Measurements from ENCODE around the gene AHCYL1. TPM values are rescaled to one million over a fixed set of nuclear protein-coding genes. Genes with fewer than 3 reads are reported as not detected.

Gene AHCYL1
- total RNA-seq, 4 donors from 2014 or later: 49.7 to 60.3 (median 53.0) TPM

DNA sequence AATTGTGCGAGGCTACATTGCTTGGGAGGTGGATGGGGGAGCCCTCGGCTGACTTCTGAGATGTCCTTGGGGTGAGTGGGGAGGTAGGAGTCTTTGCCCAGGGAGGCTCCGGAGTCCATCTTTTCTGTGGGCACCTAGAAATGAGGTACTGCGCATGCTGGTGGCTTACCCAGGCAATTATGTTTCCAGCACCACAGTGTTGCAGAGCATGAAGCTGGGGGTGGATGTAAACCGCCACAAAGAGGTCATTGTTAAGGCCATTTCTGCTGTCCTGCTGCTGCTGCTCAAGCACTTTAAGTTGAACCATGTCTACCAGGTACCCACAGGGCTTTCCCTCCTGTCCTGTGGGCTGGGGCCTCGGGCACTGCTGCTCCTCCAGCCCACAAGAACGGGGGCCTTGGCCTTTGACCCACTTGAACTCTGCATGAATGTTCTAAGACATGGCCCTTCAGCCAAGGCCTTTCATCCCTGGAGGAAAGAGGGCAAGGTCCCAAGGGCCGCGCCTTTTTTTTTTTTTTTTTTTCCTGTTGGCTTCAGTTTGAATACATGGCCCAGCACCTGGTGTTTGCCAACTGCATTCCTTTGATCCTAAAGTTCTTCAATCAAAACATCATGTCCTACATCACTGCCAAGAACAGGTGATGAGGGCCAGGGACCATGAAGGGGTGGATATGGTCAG lies 64.5 kb downstream of the AHCYL1 start:
- TF ChIP-seq CTCF (IDR thresholded peaks at IDR 0.05) (no peak), POLR2A (IDR thresholded peaks at IDR 0.05) (no peak)
- Histone ChIP-seq H3K27me3 (no peaks in the 10 kb centered on the region), H3K4me1 (peaks cover 0 to 23% (median 14%) of the 10 kb centered on the region in 3 donors), H3K36me3 (peaks cover 35 to 100% (median 70%) of the 10 kb centered on the region in 3 donors), H3K27ac (no peak overlapping the region), H3K4me3 (no peak overlapping the region), H3K9me3 (no peaks in the 10 kb centered on the region)
- intact Hi-C loops (cut with DNase I): no loop called here
- WGBS, 2 donors: 64 to 71% methylated on average over 9 of the region's 9 CpGs
- DNase-seq: no peak

GRCh38 chr1:110049801-110050601 lies 65.4 kb downstream of the AHCYL1 start:
- Histone ChIP-seq H3K27ac (peak overlapping the region in 1 of 4 donors; percentile 14), H3K27me3 (no peaks in the 10 kb centered on the region), H3K4me1 (peaks cover 0 to 23% (median 14%) of the 10 kb centered on the region in 3 donors), H3K9me3 (no peaks in the 10 kb centered on the region), H3K36me3 (peaks cover 38 to 100% (median 73%) of the 10 kb centered on the region in 3 donors), H3K4me3 (no peak overlapping the region)
- TF ChIP-seq CTCF (IDR thresholded peaks at IDR 0.05) (no peak), POLR2A (IDR thresholded peaks at IDR 0.05) (no peak)
- no peak for DNase-seq
- 45 to 59% methylated on average over 2 to 4 of the region's 11 CpGs for WGBS, 2 donors
- intact Hi-C loops (cut with DNase I): loop anchor here (5.0 kb wide), 1 partner anchor 57 kb away; no protein-coding TSS in a partner anchor

DNA sequence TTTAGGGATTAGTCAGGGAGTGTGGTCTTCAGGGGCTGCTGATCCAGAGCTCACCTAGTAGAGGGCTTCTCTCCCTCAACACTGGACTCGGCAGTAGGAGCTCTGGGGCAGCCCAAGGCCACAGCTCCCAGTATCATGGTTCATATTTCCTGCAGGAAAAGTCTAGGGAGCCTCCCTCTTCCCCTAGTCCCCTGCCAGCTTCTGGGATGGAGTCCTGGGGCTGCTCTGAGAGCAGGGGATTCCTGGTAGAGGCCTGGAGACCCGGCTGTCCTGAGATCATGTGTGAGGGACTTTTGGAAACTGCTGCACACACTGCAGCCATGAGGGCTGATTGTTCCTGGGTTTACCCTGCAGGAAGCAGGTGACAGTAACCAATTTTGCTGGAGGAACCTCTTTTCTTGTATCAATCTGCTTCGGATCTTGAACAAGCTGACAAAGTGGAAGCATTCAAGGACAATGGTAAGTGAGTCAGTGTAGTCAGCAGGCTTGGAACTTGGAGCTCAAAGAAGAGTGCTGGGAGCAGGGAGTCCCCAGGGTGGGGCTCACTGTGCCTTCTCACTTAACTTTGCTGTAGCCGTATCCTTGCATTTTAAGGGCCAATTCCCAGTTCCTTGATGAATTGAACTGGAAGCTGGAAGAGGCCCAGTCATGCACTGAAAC lies 66.2 kb downstream of the AHCYL1 start:
- no peak for DNase-seq
- 78 to 90% methylated on average over 2 to 3 of the region's 4 CpGs for WGBS, 2 donors
- Histone ChIP-seq H3K36me3 (peaks cover 34 to 100% (median 76%) of the 10 kb centered on the region in 3 donors), H3K27me3 (no peaks in the 10 kb centered on the region), H3K27ac (peak overlapping the region in 1 of 4 donors; percentile 14), H3K4me3 (no peak overlapping the region), H3K9me3 (no peaks in the 10 kb centered on the region), H3K4me1 (peaks cover 0 to 27% (median 16%) of the 10 kb centered on the region in 3 donors)
- TF ChIP-seq POLR2A (IDR thresholded peaks at IDR 0.05) (no peak), CTCF (IDR thresholded peaks at IDR 0.05) (no peak)
- intact Hi-C loops (cut with DNase I): loop anchor here (5.0 kb wide), 1 partner anchor 57 kb away; no protein-coding TSS in a partner anchor

DNA sequence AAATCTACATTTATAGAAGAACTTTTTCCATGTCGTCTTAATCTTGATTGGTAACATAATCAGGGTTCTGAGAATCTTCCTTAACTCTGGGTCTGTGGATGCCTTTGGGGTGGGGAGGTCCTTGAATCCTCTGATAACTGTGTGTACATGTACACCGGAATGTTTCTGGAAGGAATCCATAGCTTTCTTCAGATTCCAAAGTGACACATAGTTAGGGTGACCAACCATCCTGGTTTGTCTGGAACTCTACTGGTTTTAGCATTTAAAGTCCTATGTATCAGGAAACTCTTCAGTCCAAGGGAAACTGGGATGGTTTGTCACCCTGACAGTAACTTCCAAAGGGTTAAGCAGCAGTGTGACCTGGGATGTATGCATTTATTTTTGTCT lies 66.7 kb downstream of the AHCYL1 start:
- WGBS, 2 donors: 64 to 66% methylated on average over 2 of the region's 2 CpGs
- DNase-seq: no peak
- H3K36me3 ChIP-seq: peaks cover 31 to 100% (median 75%) of the 10 kb centered on the region in 3 donors
- H3K9me3 ChIP-seq: no peaks in the 10 kb centered on the region
- H3K4me1 ChIP-seq: peaks cover 2 to 33% (median 22%) of the 10 kb centered on the region in 3 donors
- intact Hi-C loops (cut with DNase I): loop anchor here (5.0 kb wide), 1 partner anchor 56 kb away; no protein-coding TSS in a partner anchor
- no peak for TF ChIP-seq CTCF (IDR thresholded peaks at IDR 0.05)
- no peak for TF ChIP-seq POLR2A (IDR thresholded peaks at IDR 0.05)
- no peak overlapping the region for H3K27ac ChIP-seq
- no peaks in the 10 kb centered on the region for H3K27me3 ChIP-seq
- H3K4me3 ChIP-seq: no peak overlapping the region

All from esophagus squamous epithelium (tissue), 5 donors.